ENCODE data around the gene NXPH1.

The NXPH1 gene

DNA sequence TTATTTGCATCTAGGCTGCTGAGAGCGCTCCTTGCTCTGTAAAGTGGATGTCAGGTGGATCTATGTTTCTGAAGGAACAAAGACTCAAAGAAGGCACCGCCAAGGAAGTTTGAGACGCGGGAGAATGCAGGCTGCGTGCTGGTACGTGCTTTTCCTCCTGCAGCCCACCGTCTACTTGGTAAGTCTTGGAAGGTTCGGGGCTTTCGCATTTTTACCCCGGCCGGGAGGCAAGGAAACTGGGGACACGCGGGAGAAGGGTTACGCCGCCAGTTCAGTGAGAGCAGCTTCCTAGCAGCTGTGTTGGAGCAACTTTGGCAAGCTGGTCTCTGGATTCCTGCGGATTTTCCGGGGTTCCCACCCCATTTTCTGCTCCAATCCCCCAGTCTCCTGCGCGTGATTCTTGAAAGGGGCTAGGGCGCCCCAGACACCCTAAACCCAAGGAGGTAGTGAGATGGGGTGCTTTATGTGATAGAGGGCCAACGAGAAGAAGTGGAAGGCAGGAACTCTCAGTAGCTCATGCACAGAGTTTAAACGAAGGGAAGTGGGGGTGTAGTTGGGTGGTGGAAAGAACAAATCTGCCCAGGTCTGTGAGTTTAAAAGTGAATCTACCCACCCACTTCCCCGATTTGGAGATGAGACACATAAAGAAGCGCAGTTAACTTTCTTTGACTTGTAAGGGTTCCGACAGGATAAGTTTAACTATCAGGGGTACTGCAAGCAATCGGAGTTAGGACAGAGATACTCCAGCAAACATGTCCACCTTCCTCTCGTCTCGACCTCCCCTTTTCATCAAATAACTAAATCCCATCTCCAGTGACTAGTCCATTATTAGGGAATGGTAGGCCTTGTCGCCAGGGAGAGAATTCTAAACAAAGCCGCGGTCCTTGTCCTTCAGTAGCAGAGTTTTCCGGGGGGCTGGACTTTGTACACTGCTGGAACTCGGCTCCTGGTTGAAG lies 2.5 kb downstream of the NXPH1 start:
- no peak overlapping the region for H3K27ac ChIP-seq
- DNase-seq (ENCODE audit: low read depth, low spot score), result no peak

- no peak for DNase-seq (ENCODE audit: low read depth, low spot score)
Measured at GRCh38 chr7:8436965-8437364, 3.6 kb downstream of the NXPH1 start.

GRCh38 chr7:8437606-8438005 lies 4.2 kb downstream of the NXPH1 start:
- DNase-seq (ENCODE audit: low read depth, low spot score), result no peak
- no peak overlapping the region for H3K27ac ChIP-seq

More at GRCh38 chr7:8436965-8437364, 3.6 kb downstream of the NXPH1 start:
- no peak overlapping the region for H3K27ac ChIP-seq

DNA sequence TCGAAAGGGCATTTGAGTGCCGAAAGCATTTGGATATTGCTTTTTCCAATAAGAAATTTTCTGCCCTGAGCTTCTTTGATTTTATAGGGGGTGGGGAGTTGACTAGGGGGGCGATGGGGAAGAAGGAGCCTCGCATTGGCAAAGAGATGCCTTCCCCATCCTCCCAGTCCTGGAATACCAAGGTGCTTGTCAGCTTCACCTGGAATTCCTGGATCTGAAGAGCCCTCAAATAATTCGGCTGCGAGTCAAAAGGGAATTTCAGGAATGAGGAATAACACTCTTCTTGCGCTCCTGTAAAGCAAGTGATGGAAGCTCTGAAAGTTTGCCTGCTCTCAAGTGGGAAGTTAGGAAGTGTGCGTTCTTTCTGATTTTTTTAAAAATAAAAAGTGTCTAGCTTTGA lies 7.3 kb downstream of the NXPH1 start:
- no peak overlapping the region for H3K27ac ChIP-seq
- DNase-seq (ENCODE audit: low read depth, low spot score), result no peak

DNA sequence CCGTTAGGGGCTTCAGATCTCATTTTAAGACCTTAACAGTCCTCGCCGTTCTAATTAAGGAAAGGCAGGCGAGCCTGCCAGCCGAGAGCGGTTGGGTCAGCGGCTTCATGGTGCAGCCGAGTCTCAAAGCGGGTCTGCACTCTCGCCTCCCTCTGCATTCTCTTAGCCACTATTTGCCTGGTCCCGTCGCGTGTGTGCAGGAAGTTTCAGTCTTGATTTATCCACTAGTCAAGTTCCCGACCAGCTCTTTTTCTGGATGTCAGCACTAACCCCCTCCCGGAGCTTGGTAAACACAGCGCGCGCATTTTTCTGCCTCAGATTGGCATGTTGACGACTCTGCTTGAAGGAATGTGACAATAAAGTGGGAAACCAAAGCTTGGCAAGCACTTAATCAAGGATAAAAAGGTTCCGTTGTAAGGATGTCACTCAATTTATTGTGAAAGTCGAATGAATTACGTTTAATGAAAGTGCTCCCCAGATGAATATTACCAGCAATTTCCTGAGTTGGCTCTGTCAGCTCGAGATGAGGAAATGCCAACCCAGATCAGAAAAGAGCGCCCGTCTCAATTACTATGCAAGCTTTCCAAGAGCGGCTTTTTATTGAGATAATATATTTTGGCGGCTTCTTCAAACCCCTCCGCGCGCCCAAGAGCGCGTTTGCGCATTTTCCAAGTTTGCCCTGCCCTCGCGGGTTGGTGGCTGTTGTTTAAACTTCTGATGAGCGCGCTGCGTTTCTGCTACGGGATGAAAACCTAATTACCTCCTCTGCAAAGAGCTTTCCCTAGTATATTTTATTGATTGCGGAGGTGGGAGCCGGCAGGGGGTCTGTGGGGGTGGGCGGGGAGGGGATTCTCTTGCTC lies 7.9 kb downstream of the NXPH1 start:
- DNase-seq (ENCODE audit: low read depth, low spot score), result no peak
- no peak overlapping the region for H3K27ac ChIP-seq

- no peak overlapping the region for H3K27ac ChIP-seq
- DNase-seq (ENCODE audit: low read depth, low spot score), result no peak
Measured at GRCh38 chr7:8442051-8442813, 8.8 kb downstream of the NXPH1 start.

GRCh38 chr7:8442814-8443304 lies 9.4 kb downstream of the NXPH1 start:
- no peak overlapping the region for H3K27ac ChIP-seq
- no peak for DNase-seq (ENCODE audit: low read depth, low spot score)

GRCh38 chr7:8443576-8444467 lies 10.4 kb downstream of the NXPH1 start:
- no peak for DNase-seq (ENCODE audit: low read depth, low spot score)
- H3K27ac ChIP-seq, result no peak overlapping the region

- H3K27ac ChIP-seq, result no peak overlapping the region
- DNase-seq (ENCODE audit: low read depth, low spot score), result no peak
Measured at GRCh38 chr7:8444468-8444769, 11.0 kb downstream of the NXPH1 start.

GRCh38 chr7:8453535-8453934 lies 20.1 kb downstream of the NXPH1 start:
- DNase-seq (ENCODE audit: low read depth, low spot score), result no peak
- no peak overlapping the region for H3K27ac ChIP-seq

DNA sequence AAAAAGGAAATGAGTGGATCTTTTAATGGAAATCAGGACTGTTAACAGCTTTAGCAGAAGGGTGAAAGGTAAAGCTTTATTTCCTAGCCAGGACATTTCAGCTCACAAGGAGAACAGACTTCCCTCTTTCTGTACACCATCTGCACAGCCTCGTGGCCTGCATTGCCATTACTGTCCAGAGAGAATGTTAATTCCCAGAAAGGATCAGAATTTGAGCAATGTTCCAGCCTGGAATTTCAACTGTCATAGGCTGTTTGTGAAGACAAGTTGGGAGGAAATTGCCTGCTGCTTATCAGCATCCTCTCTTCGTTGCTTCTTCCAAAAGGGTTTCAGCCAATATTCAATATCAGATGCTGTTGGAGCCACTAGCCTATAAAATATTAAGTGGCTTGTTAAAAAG lies 22.0 kb downstream of the NXPH1 start:
- no peak for DNase-seq (ENCODE audit: low read depth, low spot score)
- no peak overlapping the region for H3K27ac ChIP-seq

DNA sequence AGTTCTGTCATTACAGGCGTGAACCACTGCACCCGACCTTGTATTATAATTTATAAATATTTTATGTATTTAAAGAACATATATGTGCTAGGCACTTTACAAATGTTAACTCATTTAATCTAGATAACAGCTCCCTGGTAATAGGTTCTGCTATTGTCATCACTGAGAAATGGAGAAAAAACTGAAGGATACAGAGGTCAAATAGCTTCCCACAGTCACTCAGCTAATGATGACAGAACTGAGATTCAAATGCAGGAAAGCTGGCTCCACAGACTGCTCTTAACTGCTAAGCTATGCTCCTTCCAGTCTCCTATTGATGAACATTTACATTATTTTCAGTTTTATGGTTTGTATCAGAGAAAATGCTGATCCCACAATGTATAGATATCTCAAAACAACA lies 28.9 kb downstream of the NXPH1 start:
- DNase-seq (ENCODE audit: low read depth, low spot score), result no peak
- no peak overlapping the region for H3K27ac ChIP-seq

DNA sequence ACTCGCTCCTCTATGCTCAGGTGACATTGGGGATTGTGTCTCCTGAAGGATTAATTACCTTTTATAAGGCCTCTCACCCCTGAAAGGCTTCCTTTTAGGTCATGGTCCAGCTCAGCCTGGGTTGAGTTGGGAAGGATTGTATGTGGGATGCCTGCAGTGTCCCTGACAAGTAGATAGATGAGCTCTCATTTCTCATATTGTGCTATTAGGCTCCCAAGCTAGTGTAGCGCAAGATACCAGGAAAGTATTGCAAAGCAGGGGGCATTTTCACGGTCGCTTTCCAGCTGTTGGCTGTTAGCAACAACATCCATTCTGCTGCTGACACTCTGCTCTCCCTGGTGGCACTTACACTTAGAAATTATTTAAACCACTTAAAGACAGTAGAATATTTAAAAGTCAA lies 31.9 kb downstream of the NXPH1 start:
- H3K27ac ChIP-seq, result no peak overlapping the region
- no peak for DNase-seq (ENCODE audit: low read depth, low spot score)

- no peak for DNase-seq (ENCODE audit: low read depth, low spot score)
- no peak overlapping the region for H3K27ac ChIP-seq
Measured at GRCh38 chr7:8480527-8480926, 47.1 kb downstream of the NXPH1 start.

- DNase-seq (ENCODE audit: low read depth, low spot score), result no peak
- H3K27ac ChIP-seq, result no peak overlapping the region
Measured at GRCh38 chr7:8481096-8481495, 47.7 kb downstream of the NXPH1 start.

DNA sequence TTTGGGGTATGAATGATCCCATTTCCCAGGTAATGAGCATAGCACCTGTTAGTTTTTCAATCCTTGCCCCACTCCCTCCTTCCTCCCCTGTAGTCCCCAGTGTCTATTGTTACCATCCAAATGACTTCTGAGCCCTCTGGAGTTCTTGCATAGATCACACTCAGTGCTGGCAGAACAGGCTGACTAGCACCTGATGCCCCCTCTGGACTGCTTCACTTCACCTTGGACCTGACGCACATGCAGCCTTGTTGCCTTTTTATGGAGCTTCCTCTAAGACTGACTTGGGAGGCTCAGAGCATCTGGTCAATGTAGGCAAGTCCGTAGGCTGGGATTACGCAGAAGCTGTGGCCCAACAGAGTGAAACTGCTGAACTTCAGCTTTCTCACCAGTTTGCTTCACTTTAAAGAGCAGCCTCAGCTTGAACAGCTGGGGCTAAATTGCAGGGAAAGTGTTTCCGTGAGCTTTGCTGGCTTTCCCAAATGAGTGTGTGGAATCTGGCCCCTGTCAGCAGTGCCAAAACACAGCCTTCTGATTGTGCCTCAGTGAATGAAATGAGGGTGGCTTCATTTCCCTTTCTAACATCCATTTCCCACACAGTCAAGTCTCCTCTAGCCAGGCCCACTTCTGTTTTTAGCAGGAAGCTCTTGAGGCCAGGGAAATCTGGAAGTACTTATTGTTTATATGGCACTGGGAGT lies 48.5 kb downstream of the NXPH1 start:
- no peak for DNase-seq (ENCODE audit: low read depth, low spot score)
- no peak overlapping the region for H3K27ac ChIP-seq

DNA sequence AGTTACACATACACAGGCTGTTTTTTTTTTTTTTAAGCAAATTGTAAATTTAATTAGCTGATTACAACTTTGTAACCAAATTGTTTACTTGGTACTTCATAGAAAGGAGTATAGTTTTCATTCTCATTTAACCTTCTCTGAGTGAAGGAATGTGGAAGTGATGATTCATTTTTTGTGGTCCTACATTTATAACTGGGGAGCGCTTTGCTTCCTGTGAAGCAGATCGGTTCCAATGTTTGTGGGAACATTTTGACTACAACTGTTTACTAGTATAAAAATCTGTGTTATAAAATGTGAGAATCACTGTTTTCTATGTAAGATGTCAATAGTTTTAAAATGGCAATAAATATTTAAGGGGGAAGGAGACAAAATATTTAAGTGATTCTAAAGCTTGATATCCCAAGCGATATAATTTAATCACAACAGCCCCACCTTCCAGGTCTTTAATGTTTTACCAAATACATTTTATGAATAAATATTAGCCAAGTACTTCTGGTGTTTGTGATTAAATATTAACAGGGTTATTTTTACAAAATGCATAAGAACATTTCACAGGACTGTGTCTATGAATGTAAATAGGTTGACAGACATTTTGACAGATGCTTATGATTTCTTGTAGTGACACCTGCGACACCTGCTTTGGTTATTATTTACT lies 57.1 kb downstream of the NXPH1 start:
- DNase-seq (ENCODE audit: low read depth, low spot score), result no peak
- H3K27ac ChIP-seq, result no peak overlapping the region

DNA sequence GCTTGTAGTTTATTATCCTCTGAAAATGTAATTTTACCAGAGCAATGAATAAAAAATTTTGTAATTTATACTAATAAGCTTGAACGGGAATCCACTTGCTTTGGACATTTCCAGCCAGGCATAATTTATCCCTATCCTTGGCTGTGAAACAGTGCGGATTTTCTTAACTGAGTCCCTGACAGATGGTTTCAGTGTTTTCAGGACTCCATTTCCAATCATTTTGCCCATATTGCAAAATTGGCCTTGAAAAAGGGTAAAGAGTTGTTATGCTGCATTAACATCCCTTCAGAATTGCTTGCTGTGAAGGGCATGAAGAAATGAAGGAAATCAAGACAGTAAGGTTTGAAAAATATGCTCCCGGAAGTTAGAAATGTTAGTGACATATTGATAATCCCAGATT lies 57.7 kb downstream of the NXPH1 start:
- no peak for DNase-seq (ENCODE audit: low read depth, low spot score)
- no peak overlapping the region for H3K27ac ChIP-seq
